Measurements from ENCODE around the gene RBBP9.
A peak's percentile ranks its signal among the peaks of the same experiment; 100 is the strongest.
"Not testable (repeated sequence)": the region's sequence is repeated elsewhere in the genome, so short reads cannot be mapped to it uniquely, and the experiment has no call there.

Gene RBBP9

DNA sequence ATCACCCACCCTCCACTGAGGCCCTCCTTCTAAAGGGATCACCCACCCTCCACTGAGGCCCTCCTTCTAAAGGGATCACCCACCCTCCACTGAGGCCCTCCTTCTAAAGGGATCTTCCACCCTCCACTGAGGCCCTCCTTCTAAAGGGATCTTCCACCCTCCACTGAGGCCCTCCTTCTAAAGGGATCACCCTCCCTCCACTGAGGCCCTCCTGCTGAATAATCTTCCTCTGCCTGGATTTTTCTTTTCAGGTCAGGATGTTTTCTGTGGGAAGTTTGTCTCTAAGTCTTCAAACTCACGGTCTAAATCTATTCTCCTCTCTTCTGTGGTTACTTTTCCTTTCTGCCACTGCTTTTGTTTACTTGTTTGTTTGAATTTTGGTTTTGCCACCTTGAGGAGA, 4.6 kb upstream of the RBBP9 start:
- not testable (repeated sequence) for DNase-seq

DNA sequence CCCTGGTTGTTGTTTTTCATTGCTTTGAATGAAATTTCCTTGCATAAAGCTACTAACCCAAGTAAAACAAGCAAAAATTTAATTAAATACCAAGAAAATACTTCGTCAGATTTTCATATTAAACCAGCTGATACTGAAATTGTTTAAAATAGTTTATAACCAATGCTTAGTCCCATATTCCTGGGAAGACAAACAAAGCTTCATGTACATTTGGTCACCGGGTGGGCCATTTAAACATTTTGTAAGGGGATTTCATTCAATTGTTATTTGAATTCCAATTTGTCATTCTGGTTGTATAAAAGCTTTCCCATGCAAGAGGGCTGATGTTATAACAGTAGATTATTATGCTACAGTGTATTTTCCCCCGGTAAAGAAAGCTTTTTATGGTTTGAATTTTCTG, 578 bp upstream of the RBBP9 start:
- no peak for DNase-seq

DNA sequence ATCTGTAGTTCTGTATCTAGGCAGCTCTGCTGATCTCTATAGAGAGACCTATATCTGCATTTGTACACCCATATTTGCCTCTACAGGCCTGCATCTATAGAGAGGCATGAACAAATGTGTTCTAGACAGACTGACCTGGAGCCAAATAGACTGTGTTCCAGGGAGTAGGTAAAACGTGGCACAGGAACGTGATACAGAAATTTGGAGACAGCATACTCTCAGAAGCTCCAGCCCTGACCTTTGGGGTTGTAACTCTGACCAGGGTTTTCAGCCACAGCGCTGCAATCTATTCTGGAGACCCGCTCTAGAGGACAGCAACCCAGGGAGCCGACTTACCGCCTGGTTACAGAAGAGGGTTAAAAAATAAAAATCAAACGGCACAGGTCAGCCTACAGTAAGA, 983 bp downstream of the RBBP9 start:
- no peak for DNase-seq

DNA sequence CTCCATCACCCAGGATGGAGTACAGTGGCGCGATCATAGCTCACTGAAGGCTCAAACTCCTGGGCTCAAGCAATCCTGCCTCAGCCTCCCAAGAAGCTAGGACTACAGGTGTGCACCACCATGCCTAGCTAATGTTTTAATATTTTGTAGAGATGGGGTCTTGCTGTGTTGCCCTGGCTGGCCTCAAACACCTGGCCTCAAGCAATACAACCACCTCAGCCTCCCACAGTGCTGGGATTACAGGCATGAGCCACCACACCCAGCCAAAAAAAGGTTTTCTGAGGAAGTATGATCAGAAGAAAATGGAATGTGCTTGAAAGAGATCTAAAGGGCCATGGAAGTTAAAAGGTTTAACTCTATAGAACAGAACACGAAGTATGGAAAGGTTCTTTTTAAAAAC, 8.7 kb downstream of the RBBP9 start:
- no peak for DNase-seq

DNA sequence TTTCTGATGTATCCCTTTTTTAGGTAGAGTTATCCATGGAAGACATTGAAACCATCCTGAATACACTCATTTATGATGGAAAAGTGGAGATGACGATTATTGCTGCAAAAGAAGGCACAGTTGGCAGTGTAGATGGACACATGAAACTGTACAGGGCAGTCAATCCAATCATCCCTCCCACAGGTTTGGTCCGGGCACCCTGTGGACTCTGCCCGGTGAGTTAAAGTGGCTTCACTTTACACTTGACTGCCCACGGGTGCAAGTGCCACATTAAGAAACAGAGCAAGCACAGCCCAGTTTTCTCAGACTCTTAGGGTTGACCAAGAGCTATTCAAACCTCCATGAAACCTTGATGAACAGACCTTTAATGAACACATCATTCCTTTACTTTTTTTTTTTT, 15.4 kb downstream of the RBBP9 start:
- DNase-seq: no peak

DNA sequence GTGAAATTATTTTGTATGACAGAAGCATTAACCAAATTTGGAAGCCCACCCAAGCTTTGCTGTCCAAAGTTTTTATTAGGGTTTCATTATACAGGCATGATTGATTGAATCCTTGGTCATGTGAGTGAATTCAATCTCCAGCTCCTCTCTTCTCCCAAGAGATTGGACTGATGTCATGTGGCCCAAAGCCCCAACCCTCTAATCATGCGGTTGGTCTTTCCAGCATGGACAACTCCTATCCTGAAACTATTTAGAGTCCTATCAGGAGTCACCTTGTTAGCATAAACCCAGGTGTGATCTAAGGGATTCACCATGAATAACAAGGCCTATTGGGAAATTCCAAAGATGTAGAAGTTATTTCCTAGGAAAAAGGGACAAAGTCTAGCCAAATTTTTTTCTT, 19.2 kb downstream of the RBBP9 start:
- DNase-seq: no peak

DNA sequence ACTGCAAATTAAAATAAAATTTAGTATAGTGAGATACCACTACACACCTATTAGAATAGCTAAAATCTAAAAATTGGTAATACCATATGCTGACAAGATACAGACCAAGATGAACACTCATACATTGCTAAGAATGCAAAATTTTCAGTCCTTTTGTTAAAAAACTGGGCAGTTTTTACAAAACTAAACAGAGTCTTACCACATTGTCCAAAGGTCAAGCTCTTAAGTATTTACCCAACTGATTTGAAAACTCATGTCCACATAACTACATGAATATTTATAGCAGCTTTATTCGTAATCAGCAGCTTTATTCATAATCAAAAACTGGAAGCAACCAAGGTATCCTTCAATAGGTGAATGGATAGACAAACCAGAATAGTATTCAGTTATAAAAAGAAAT, 19.8 kb downstream of the RBBP9 start:
- DNase-seq: no peak

DNA sequence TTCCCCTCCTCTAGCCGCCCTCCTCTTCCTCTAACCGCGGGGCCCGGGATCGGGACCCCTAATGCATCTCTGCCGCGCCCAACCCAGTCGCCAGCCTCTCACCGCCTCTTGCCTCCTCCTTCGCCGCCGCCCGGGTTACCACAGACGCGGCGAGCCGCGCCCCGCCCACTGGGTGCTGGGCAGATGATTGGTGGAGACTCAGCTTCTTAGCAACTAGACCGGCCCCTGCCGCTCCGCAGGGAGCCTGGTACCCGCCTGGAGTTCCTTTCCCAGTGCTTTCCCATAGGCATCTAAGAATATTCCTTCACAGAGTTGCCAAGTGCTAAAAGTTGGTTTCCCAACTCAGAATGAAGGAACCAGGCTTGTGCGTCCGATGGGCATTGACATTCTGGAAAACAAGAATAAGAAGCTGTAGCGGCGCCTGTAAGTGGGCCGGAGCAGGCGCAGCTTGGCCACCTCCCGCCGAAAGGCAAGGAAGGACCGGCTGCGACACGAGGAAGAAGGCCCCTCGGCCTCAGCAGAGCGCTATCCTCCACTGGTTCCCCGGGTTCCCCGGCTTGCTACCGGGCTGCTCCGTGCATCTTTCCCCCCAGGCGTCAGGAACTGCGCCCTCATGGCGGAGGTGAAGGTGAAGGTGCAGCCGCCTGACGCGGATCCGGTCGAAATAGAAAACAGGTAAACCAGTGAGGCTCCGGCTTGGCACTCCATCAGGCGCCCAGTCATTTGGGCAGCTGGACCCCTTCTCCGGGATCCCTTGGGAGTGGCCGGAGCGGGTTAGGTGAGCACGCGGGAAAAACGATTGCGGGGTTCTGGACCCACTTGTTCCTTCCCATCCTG, 29.9 kb downstream of the RBBP9 start, which contains the start of the genes DZANK1 and POLR3F:
Gene DZANK1 (minus strand): TSS at position 137 of the 837 bp plus-strand sequence. CDS start 1,672 bp downstream, outside the sequence.
Gene POLR3F (plus strand): TSS at position 497 of the 837 bp plus-strand sequence. CDS start 117 bp downstream, at position 614.
- peak; percentile 95 for DNase-seq

DNA sequence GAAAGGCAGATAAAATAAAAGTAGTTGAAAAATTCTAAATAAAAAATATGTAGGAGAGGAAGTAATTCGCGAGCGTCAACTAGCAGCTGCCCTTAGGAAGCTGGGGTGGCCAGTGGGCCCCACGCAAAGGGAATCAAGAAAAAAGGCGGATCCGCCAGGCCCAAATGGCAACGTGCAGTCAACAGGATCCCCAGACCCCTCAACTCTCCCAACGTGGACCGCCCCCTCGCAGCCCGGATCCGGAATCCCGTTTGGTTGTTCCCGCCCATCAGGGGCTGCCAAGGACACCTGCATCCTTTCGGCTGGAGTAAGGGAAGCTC, 30.5 kb downstream of the RBBP9 start:
- DNase-seq: no peak

DNA sequence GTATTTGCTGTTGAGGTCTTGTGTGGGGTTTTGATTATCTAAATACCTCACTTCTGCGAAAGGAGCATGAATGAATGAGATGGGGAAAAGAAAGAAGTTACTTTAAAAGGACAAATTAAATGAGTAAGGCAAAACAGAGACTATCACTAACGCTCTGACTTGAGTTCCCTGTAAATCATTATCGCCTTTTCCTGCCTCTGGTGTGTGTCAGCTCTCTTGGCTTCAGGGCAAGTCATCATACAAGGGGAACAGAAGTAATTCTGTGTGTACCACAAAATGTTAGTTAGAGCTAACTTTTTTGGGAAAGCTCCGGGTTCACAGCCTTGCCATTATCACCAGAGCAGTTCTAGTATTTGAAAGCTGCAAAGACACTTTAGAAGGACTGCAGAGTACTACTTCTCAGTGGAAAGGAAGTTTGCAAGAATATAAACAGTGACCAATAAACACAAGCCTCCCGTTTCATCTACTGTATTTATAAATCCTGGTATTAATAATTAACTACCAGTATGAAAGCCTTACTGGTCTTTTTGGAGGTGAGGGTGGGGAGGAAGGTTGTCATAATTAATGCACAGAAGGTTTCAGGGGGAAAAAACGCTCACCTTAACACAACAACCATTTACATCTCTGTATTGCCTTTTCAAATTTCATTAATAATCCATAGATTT, 31.4 kb downstream of the RBBP9 start:
- DNase-seq: no peak

DNA sequence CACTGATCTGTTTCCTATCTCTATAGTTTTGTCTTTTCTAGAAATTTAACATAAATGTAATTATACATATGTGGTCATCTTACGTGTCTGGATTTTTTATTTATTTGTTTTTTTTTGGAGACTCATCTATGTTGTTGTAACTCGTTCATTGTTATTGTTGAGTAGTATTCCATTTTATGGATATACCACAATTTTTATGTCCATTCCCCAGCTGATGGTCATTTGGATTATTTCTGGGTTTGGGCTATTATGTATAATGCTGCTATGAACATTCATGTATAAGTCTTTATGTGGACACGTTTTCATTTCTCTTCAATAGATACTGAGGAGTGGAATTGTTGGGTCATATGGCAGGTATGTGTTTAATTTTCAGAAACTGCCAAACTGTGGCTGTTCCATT, 40.4 kb downstream of the RBBP9 start:
- DNase-seq: no peak

DNA sequence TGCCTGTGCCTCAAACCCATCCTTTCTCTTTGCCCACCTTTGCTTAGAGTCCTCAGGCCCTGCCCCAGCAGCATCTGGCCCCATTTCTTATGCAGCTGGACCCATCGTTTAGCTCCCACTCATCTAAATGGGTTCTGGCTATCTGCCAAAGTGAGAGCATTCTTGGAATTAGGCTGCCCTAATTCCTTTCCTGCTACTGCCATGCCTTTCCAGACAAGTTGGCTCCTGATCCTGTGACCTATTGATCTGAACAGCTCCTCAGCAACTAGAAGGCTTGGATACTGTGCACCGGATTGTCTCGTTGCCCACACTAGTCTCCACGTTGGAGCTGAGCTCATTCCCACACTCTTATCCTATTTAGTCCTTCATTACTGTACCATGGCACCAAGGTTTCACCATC, 53.1 kb downstream of the RBBP9 start:
- no peak for DNase-seq

DNA sequence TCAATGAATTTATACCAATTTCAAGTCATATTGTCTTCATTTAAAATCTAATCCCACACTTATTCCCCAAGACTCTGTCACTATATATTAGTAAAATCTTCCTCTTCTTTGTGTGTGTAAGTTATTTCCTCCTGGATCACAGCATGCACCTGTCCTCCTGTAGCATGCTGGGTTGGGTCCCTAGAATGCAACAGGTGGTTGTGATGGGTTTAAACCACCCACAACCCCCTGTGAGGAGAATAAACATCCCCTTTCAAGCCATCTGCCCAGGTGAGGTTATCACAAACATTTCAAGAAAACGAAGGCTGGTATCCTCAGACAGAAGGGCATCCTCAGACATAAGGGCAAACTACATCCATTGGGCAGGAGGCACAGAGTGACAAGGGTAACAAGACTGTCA, 56.6 kb downstream of the RBBP9 start:
- DNase-seq: no peak

DNA sequence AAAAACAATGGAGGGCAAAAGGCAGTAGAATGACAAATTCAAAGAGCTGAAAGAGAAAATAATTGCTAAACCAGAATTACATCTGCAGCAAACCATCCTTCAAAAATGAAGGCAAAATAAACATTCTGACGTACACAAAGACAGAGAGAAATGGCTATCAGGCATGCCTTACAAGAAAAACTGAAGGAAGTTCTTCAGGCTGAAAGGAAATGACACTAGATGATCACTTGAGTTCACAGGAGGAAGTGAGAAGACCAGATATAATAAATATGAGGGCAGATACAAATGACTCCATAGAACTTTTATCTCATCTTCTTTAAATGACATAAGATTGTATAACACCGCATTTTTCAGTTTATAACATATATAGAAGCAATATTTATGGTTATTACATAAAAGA, 60.2 kb downstream of the RBBP9 start:
- no peak for DNase-seq

Data from NCI-H226 (cell line).